Ectodermal cell (in vitro differentiated cells): Measurements from ENCODE around the gene ZNF436.

Source experiments
- H3K27ac ChIP-seq: 2 replicates; pipeline ENCODE4 v1.7.0; 2013; ENCODE audit warnings: mild to moderate bottlenecking, low read depth, low read length; ENCODE audit not compliant: insufficient read depth, poor library complexity, severe bottlenecking
- H3K27me3 ChIP-seq: 2 replicates; pipeline ENCODE4 v1.7.0; 2013; ENCODE audit warnings: mild to moderate bottlenecking, low read length; ENCODE audit not compliant: insufficient read depth, control insufficient read depth, poor library complexity, severe bottlenecking
- H3K36me3 ChIP-seq: one replicate; pipeline ENCODE4 v1.7.0; 2013; ENCODE audit warnings: low read length; ENCODE audit not compliant: control insufficient read depth, insufficient read depth
- H3K4me1 ChIP-seq: one replicate; pipeline ENCODE4 v1.7.0; 2013; ENCODE audit warnings: low read length; ENCODE audit not compliant: control insufficient read depth, insufficient read depth
- H3K4me3 ChIP-seq: 2 replicates; pipeline ENCODE4 v1.7.0; 2013; ENCODE audit warnings: low read depth, low read length, control low read depth; ENCODE audit not compliant: insufficient read depth
- H3K9me3 ChIP-seq: 2 replicates; pipeline ENCODE4 v1.7.0; 2013; ENCODE audit warnings: mild to moderate bottlenecking, low read length, moderate library complexity; ENCODE audit not compliant: control insufficient read depth
- WGBS, 2 experiments: methylation state at CpG; one replicate each; pipeline ENCODE4 v1.1.7; 2013; ENCODE audit warnings: missing lambda C conversion rate in 2 of 2; 5-methylcytosine and 5-hydroxymethylcytosine counted together

Gene ZNF436

DNA sequence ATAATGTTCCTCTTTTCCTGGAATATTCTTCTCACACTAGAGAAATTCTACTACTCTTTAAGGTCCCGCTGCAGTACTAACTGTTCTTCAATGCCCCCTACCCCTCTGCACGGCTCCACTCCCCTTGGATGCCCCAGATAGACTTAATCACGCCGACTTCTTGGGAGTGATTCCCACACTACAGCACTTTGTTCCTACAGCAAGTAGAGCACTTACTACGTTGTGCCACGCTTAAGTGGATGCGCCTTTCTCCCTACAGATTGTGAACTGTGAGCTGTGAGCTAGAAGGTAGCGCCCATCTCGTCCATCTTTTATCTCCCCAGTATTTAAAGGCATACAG is 2.2 kb downstream of the ZNF436 start:
- Histone ChIP-seq H3K27ac (peak overlapping the region; percentile 41), H3K4me1 (peaks cover 24% of the 10 kb centered on the region), H3K36me3 (peaks cover 8% of the 10 kb centered on the region), H3K9me3 (peaks cover 2% of the 10 kb centered on the region), H3K4me3 (peak overlapping the region; percentile 58), H3K27me3 (peaks cover 2% of the 10 kb centered on the region)
- WGBS, 2 experiments: 79 to 86% methylated on average over 9 of the region's 9 CpGs

- H3K9me3 ChIP-seq: peaks cover 6% of the 10 kb centered on the region
- H3K4me1 ChIP-seq: peaks cover 16% of the 10 kb centered on the region
- no peak overlapping the region for H3K27ac ChIP-seq
- H3K36me3 ChIP-seq: peaks cover 17% of the 10 kb centered on the region
- WGBS, 2 experiments: 85 to 88% methylated on average over 5 of the region's 5 CpGs
- H3K27me3 ChIP-seq: peaks cover under 1% of the 10 kb centered on the region
- H3K4me3 ChIP-seq: no peak overlapping the region
Observed at GRCh38 chr1:23366598-23366997, 3.0 kb downstream of the ZNF436 start.

- H3K27me3 ChIP-seq: peaks cover 5% of the 10 kb centered on the region
- no peak overlapping the region for H3K27ac ChIP-seq
- peaks cover 21% of the 10 kb centered on the region for H3K36me3 ChIP-seq
- no peak overlapping the region for H3K4me3 ChIP-seq
- peaks cover 6% of the 10 kb centered on the region for H3K9me3 ChIP-seq
- WGBS, 2 experiments: 62 to 66% methylated on average over 2 of the region's 2 CpGs
- peaks cover 12% of the 10 kb centered on the region for H3K4me1 ChIP-seq
Observed at GRCh38 chr1:23366146-23366545, 3.5 kb downstream of the ZNF436 start.

DNA sequence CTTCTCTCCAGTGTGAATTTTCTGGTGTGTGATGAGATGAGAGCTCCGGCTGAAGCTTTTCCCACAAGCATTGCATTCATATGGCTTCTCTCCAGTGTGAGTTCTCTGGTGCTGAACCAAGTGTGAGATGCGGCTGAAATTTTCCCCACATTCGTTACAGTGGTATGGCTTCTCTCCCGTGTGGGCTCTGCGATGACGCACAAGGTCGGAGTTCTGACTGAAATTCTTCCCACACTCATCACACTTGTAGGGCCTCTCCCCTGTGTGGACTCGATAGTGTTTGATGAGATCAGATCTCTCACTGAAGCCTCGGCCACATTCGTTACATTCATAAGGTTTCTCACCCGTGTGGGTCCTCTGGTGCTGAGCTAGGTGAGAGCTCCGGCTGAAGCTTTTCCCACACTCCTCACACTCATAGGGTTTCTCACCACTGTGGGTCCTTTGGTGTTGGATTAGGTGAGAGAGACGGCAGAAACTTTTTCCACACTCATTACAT is 7.4 kb downstream of the ZNF436 start:
- WGBS, 2 experiments: 96% methylated on average over 11 to 13 of the region's 13 CpGs
- H3K4me1 ChIP-seq: no peaks in the 10 kb centered on the region
- H3K27ac ChIP-seq: no peak overlapping the region
- peaks cover 6% of the 10 kb centered on the region for H3K9me3 ChIP-seq
- H3K4me3 ChIP-seq: no peak overlapping the region
- H3K36me3 ChIP-seq: peaks cover 27% of the 10 kb centered on the region
- peaks cover 37% of the 10 kb centered on the region for H3K27me3 ChIP-seq

DNA sequence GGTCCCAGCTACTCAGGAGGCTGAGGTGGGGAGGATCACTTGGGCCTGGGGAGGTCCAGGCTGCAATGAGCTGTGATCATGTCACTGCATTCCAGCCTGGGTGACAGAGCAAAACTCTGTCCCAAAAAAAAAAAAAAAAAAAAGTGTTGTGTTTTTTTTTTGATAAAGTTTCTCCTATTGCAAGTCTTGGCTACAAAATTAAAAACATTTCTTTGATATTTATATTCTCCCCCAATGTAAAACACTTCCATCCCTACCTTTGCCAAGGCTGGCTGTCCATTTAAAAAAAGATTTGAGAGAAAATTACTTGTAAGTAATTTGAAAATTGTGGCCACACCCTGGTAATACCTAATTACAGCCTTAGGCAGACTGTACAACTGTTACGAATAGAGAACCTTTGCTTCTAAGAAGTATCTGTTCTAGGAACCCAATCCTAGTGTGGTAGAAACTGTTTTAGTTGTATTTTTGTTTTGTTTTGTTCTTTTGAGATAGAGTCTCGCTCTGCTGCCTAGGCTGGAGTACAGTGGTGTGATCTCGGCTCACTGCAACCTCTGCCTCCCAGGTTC is 11.2 kb downstream of the ZNF436 start:
- Histone ChIP-seq H3K27ac (no peak overlapping the region), H3K9me3 (peaks cover 6% of the 10 kb centered on the region), H3K36me3 (peaks cover 27% of the 10 kb centered on the region), H3K4me3 (no peak overlapping the region), H3K4me1 (peaks cover 11% of the 10 kb centered on the region), H3K27me3 (peaks cover 74% of the 10 kb centered on the region)
- WGBS, 2 experiments: 93 to 98% methylated on average over 3 of the region's 3 CpGs

DNA sequence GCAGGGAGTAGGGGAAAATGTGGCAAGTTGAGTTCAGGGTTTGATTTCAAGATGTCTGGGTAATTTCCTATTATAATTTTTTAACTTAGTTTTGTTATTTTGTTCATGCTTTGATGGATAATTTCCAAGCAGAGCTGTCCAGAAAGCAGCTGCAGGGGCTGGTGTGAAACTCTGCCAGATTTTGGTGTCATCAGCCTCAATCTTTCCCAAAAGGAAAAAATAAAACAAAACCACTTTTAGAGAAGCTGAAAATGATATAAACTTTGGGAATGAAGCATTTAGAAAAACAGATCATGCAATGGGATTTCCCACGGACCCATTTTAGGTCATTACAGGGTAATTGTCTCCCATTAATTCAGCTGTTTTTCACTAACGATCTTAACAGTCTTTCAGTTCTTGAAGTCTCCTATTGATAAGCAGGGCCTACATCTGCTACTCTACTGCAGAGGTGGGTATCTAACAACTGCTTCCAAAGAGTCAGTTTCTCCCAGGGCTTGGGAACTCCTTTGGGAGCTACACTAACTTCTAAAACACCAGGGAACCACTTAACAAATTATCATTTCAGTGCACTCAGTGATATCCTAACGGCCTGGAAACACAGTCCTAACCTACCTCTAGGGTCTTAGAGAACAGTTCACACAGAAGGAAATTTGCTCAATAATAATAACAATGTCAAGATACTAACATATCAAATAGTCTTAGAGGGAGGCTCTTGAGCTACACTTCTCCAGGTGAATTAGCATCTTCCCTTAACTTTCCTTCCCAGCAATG is 12.3 kb downstream of the ZNF436 start:
- Histone ChIP-seq H3K27me3 (peaks cover 84% of the 10 kb centered on the region), H3K4me3 (no peak overlapping the region), H3K4me1 (peaks cover 11% of the 10 kb centered on the region), H3K36me3 (peaks cover 17% of the 10 kb centered on the region), H3K27ac (no peak overlapping the region), H3K9me3 (peaks cover 3% of the 10 kb centered on the region)
- 14% methylated on average over 3 of the region's 3 CpGs for WGBS, 2 experiments

DNA sequence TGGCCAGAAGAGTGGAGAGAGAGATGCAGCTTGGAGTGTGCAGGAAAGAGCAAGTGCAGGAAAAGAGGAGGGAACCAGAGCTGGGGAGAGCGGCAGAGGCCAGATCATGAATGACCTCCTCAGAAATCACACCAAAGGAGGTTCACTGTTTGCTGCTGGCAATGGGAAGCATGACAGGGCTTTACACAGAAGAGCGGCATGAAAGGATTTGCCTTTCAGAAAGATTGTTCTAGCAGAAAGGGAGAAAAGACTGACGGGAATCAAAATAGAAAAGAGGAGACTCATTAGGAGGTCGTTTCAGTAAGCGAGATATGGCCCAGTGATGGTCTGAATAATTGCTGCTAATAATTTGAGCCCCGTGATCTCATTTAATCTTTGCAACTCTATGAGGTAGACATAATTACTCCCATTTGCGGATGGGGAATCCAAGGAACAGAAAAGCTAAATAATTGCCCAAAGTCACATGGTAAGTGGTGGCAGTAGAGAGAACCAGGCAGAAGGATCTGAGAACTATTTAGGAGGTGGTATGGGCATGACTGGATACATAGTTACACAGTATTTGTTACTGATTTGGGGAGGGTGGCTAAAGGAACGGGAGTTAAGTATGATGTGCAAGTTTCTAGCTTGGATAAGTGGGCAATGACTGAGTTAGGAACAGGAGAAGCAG is 13.0 kb downstream of the ZNF436 start:
- H3K4me1 ChIP-seq: peaks cover 11% of the 10 kb centered on the region
- H3K9me3 ChIP-seq: no peaks in the 10 kb centered on the region
- H3K36me3 ChIP-seq: peaks cover 10% of the 10 kb centered on the region
- H3K27ac ChIP-seq: no peak overlapping the region
- H3K4me3 ChIP-seq: no peak overlapping the region
- 72 to 76% methylated on average over 8 of the region's 8 CpGs for WGBS, 2 experiments
- H3K27me3 ChIP-seq: peaks cover 91% of the 10 kb centered on the region

DNA sequence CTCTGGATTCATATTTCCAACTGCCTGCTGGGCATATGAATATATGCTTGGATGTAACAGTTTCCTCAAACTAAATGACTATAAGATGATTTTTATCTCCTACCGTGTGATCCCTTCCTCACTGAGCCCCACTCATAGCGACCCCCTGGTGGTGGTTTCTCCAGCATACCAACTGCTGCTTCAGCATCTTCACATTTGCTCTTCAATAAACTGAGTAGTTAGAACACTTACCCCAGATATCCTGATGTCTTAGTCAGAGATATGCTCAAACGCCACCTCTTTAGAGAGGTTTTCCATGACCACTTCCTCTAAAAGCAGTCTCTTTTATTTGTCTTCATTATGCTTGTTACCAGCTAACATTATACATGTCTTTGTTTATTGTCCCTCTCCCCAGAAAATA is 15.4 kb downstream of the ZNF436 start:
- H3K27me3 ChIP-seq: peaks cover 95% of the 10 kb centered on the region
- 46 to 49% methylated on average over 3 of the region's 3 CpGs for WGBS, 2 experiments
- H3K9me3 ChIP-seq: no peaks in the 10 kb centered on the region
- H3K4me1 ChIP-seq: peaks cover 11% of the 10 kb centered on the region
- H3K27ac ChIP-seq: no peak overlapping the region
- no peaks in the 10 kb centered on the region for H3K36me3 ChIP-seq
- H3K4me3 ChIP-seq: no peak overlapping the region

GRCh38 chr1:23352096-23352695 is 17.4 kb downstream of the ZNF436 start:
- H3K27me3 ChIP-seq: peaks cover 88% of the 10 kb centered on the region
- 59 to 62% methylated on average over 1 of the region's 1 CpG for WGBS, 2 experiments
- no peak overlapping the region for H3K27ac ChIP-seq

GRCh38 chr1:23345920-23346319 is 23.7 kb downstream of the ZNF436 start:
- 92 to 96% methylated on average over 14 of the region's 14 CpGs for WGBS, 2 experiments
- no peak overlapping the region for H3K27ac ChIP-seq

More at GRCh38 chr1:23352096-23352695, 17.4 kb downstream of the ZNF436 start:
- Histone ChIP-seq H3K4me1 (peaks cover 10% of the 10 kb centered on the region), H3K4me3 (no peak overlapping the region), H3K36me3 (no peaks in the 10 kb centered on the region), H3K9me3 (no peaks in the 10 kb centered on the region)

More at GRCh38 chr1:23345920-23346319, 23.7 kb downstream of the ZNF436 start:
- Histone ChIP-seq H3K9me3 (no peaks in the 10 kb centered on the region), H3K27me3 (peaks cover 28% of the 10 kb centered on the region), H3K4me3 (no peak overlapping the region), H3K36me3 (no peaks in the 10 kb centered on the region), H3K4me1 (peaks cover 11% of the 10 kb centered on the region)
